GM11168 (cell line): ENCODE data around the gene BDP1.
"Not testable (repeated sequence)": the region's sequence is repeated elsewhere in the genome, so short reads cannot be mapped to it uniquely, and the experiment has no call there.

Experiments
- in situ Hi-C: fragments of 300-500 bp; cut with MboI; formaldehyde crosslinking; loops from one replicate; pipeline ENCODE4 v1.12.0; 2022; ENCODE audit warnings: low sequenced_read_pairs; ENCODE audit not compliant: unreplicated experiment

Gene BDP1

DNA sequence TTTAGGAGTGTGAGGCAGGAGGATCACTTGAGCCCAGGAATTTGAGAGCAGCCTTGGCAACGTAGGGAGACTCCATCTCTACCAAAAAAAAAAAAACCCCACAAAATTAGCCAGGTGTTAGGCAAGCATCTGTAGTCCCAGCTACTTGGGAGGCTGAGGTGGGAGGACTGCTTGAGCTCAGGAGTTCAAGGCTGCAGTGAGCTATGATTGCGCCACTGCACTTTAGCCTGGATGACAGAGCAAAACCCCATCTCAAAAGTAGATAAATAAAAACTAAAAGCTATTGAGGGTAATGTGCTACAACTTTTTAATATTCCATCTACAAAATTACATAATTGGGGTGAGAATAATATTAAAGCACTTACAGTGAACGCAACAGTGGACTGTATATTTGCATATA, 5.9 kb downstream of the BDP1 start:
- in situ Hi-C loops = no loop called here

DNA sequence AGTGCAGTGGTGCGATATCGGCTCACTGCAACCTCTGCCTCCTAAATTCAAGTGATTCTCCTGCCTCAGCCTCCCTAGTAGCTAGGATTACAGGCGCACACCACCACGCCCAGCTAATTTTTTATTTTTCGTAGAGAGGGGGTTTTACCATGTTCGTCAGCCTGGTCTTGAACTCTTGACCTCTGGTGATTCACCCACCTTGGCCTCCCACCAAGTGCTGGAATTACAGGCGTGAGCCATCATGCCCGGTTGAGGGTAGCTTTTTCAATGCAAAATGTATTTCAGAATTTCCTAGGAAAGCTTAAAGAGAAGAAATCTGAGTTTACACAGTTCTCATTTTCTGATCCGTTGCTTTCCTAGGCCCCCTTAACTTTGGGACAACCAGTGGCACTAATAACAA, 15.7 kb downstream of the BDP1 start:
- in situ Hi-C loops = no loop called here

DNA sequence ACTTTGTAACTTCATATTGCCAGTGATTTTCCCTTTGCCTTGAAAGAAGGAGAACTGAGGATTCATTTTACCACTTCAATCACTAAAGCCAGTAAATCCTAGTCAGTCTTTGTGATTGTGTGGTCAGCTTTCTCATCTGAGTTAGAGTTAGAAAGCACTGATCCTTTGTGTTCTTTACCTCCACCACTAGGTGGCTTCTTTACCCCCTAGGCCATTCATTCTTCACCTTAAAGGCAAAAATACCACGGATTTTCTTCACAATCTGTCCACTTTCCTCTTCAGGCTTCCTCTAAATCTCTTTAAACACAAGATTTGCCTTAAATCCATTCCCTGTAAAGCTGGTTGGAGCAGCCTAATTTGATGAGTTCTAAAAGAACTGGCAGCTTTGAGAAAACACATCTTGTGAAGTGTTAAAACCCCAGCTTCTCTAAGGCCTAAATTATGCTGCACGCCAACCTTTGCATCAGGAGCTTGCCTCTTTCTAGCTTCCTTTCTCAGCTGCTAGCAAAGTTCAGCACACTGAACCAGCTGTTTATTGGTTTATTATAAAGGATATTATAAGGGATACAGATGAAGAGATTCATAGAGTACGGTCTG, 20.4 kb downstream of the BDP1 start:
- in situ Hi-C loops = no loop called here

DNA sequence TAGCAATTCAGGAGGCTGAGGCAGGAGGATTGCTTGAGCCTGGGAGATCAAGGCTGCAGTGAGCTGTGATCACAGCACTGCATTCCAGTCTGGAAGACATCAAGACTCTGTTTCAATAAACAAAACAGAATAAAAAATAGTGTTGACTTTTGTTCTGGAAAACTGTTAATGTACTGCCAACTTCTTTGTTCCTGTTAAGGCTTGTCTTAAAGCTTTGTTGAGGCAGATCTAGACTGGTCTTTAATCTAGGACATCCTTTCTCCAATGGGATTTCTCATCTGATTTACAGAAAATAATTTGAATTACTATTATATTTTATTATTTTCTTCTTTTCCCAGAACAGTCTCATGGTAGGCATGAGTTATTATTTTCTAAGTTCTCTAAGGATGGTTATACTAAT, 26.0 kb downstream of the BDP1 start:
- in situ Hi-C loops = no loop called here

DNA sequence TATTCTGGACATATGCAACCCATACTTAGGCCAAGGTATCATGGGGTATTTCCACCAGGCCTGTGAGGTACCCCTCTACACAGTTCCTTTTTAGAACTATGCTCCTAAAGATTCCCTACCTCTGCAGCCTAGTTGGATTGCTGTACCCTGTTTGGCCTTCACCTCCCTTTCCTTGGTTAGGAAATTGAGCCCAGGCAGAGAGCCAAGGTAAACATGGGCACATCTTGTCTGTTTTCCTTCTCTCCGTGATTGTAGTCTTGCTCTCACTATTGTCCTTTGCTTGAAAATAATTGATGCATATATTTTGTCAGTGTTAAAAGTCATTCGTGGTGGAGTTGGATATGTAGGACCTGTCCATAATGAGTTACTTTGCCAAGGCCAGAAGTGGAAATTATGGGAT, 26.7 kb downstream of the BDP1 start:
- in situ Hi-C loops = no loop called here

DNA sequence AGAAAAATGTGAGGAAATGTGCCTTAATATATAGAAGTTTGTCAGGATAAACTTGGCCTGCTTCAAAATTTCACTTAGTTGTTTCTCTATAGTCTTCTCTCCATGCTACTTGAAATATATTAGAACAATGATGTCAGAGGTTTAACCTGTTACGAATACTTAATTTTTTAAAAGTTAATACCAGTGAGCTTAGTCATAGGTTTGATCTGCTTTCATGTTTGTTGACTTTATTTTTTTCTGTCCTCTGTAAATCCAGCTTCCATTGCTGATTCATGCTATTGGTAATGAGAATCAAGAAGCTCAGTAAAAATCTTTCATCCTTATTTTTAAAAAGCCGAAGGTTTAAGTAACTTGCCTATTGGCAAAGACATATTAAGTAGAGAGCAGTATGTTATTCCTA, 27.9 kb downstream of the BDP1 start:
- in situ Hi-C loops = no loop called here

DNA sequence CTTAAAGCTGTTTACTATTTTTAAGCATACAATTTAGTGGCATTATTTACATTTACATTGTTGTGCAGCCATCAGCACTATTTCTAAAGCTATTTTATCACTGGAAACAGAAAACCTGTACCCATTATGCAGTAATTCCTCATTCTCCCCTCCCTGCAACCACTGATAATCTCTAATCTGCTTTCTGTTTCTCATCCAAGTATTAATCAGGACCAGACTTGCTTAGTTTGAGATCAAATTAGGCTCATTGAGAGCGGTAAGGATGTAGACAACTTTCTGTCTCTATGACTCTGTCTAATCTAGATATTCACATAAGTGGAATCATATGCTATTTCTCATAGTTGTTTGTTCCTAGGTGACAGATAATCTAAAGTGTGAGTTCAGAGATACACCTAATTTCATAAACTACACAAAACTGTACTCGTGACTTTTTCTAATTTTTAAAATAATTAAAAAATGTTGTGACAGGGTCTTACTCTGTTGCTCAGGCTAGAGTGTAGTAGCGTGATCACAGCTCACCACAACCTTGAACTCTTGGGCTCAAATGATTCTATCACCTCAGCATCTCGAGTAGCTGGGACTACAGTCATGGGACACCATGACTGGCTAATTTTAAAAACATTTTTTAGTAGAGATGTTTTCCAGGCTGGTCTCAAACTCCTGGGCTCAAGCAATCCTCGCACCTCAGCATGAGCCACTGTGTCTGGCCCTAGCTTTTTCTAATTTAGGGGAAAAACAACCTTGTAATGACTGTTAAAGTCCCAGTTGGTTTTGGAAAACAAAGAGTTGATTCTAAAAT, 37.6 kb downstream of the BDP1 start:
- in situ Hi-C loops = no loop called here

DNA sequence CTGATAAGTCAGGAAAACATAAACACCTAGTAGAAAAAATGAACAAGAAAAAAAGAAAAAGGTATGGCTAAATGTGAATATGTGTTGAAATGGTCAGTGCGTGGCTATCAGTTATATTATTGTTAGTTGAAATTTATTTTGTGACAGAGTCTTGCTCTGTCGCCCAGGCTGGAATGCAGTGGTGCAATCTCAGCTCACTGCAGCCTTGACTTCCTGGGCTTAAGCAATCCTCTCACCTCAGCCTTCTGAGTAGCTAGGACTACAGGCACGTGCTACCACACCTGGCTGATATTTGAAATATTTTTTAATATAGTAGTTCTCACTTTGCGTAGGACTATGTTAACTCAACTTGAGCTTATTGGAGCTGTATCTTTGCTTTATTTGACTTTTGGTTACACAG, 38.8 kb downstream of the BDP1 start:
- in situ Hi-C loops = not testable (repeated sequence)

DNA sequence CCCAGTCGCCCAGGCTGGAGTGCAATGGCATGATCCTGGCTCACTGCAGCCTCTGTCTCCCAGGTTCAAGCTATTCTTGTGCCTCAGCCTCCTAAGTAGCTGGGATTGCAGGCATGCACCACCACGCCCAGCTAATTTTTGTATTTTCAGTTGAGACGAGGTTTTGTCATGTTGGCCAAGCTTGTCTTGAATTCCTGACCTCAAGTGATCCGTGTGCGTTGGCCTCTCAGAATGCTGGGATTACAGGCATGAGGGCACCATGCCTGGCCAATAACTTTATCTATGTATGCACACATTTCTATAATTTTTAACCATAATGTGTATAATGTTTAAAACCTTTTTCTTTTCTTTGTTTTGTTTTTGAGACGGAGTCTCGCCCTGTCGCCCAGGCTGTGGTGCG, 43.3 kb downstream of the BDP1 start:
- in situ Hi-C loops = not testable (repeated sequence)

DNA sequence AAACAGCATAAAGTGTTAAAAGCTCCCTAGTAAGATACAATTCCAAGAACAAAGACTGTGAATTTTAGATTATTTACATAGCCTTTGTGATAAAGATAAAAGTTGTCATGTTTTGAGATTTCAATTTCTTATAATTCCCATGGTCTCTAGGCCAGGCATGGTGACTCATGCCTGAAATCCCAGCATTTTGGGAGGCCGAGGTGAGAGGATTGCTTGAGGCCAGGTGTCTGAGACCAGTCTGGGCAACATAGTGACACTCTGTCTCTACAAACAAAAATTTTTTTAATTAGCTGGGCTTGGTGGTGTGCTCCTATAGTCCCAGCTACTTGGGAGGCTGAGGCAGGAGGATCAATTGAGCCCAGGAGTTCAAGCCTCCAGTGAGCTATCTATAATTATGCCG, 48.1 kb downstream of the BDP1 start:
- in situ Hi-C loops = no loop called here

DNA sequence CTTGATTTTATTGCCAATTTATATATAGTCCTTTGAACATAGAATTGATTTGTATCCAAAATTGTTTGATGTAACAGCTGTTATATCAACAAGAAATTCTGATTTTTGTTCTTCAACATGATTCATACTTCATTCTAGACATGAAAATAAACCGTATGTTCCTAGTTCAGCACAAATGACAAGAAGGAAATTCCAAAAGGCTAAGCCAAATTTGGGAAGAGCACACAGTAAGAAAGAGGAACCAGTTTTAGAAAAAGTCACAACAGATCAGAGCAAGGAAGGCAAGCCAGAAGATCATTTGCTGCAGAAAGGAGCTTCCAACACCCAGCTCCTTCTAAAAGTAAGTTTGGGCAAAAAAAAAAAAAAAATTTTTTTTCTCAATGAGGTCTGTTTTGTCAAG, 66.7 kb downstream of the BDP1 start:
- in situ Hi-C loops = no loop called here

DNA sequence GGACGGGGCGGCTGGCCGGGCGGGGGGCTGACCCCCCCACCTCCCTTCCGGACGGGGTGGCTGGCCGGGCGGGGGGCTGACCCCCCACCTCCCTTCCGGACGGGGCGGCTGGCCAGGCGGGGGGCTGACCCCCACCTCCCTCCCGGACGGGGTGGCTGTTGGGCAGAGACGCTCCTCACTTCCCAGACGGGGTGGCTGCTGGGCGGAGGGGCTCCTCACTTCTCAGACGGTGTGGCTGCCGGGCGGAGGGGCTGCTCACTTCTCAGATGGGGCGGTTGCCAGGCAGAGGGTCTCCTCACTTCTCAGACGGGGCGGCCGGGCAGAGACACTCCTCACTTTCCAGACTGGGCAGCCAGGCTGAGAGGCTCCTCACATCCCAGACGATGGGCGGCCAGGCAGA, 70.2 kb downstream of the BDP1 start:
- in situ Hi-C loops = not testable (repeated sequence)

DNA sequence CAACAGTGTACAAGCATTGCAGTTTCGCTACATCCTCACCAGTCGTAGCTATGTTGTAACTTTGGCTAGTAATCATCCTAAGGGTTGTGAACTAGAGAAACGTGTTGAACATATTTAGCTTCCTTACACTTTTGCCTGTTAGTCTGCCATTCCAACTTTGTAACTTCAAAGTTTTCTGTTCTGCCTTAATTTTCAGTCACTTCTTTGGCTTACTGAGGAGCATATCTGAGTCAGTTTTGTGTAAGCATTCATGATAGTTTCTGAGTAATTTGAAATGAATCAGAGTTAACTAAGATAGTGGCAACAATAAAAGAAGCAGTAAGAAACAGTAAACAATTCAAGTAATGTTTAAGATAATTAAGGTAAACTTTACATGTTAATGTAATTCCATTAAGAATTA, 72.8 kb downstream of the BDP1 start:
- in situ Hi-C loops = no loop called here

DNA sequence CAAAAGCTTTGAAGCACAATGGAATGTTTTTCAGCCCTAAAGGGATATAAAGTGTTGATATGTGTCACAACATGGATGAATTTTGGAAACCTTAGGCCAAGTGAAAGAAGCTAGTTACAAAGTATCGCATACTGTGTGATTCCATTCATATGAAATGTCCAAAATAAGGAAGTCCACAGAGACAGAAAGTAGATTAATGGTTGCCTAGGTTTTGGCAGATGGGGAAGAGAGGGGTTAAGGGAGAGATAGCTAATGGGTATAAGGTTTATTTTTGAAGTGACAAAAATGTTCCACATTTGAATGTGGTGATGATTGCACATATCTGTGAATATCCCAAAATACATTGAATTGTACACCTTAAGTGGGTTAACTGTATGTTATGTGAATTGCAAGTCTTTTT, 74.2 kb downstream of the BDP1 start:
- in situ Hi-C loops = no loop called here

DNA sequence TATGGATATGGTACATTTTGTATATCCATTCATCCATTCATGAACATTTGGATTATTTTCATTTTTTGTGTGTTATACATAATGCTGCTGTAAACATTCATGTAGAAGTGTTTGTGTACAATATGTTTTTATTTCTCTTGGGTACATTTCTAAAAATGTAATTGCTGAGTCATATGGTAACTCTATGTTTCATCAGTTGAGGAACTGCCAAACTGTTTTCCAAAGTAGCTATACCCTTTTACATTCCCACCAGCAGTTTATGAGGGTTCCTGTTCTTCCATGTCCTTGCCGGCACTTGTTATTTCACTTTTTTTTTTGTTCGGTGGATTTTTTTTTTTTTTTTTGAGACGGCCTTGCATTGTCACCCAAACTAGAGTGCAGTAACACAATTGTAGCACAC, 77.7 kb downstream of the BDP1 start:
- in situ Hi-C loops = no loop called here

DNA sequence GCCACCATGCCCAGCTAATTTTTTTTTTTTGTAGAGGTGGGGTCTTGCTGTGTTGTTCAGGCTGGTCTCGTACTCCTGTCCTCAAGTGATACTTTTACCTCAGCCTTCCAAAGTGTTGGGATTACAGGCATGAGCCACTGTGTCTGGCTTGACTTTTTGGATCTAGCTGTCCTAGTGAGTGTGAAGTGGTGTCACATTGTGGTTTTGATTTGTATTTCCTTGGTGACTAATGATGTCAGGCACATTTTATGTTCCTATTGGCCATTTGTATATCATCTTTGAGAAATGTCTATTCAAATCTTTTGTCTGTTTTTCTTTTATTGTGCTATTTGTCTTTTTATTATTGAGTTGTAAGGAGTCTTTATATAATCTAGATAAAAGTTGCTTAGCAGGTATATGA, 78.2 kb downstream of the BDP1 start:
- in situ Hi-C loops = no loop called here

DNA sequence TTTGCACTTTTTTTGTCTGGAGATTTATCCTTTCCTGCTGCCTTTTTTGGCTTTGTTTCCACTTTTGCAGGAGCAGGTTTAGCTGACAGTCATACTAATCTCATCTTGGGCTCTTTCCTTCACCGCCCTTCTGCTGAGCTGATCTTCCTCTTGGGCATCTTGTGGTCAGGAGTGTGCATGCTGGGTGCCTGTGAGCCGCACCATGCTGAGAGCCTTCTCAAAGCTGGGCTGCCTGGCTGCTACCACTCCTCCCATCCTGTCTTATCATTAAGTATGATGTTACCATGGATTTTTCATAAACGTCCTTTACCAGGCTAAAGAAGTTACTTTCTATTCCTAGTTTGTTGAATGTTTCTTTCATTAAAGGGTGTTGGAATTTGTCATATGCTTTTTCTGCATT, 82.2 kb downstream of the BDP1 start:
- in situ Hi-C loops = no loop called here

DNA sequence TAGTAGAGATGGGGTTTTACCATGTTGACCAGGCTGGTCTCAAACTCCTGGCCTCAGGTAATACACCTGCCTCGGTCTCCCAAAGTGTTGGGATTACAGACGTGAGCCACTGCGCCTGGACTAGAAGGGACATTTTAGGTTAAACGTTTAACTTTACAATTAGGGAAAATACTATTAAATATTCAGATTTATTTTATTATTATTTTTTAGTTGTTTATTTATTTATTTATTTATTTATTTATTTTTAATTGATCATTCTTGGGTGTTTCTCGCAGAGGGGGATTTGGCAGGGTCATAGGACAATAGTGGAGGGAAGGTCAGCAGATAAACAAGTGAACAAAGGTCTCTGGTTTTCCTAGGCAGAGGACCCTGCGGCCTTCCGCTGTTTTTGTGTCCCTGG, 95.4 kb downstream of the BDP1 start:
- in situ Hi-C loops = not testable (repeated sequence)

DNA sequence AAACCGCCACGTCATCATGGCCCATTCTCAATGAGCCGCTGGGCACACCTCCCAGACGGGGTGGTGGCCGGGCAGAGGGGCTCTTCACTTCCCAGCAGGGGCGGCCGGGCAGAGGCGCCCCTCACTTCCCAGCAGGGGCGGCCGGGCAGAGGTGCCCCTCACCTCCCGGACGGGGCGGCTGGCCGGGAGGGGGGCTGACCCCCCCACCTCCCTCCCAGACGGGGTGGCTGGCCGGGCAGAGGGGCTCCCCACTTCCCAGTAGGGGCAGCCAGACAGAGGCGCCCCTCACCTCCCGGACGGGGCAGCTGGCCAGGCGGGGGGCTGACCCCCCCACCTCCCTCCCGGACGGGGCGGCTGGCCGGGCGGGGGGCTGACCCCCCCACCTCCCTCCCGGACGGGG, 96.1 kb downstream of the BDP1 start:
- in situ Hi-C loops = not testable (repeated sequence)

DNA sequence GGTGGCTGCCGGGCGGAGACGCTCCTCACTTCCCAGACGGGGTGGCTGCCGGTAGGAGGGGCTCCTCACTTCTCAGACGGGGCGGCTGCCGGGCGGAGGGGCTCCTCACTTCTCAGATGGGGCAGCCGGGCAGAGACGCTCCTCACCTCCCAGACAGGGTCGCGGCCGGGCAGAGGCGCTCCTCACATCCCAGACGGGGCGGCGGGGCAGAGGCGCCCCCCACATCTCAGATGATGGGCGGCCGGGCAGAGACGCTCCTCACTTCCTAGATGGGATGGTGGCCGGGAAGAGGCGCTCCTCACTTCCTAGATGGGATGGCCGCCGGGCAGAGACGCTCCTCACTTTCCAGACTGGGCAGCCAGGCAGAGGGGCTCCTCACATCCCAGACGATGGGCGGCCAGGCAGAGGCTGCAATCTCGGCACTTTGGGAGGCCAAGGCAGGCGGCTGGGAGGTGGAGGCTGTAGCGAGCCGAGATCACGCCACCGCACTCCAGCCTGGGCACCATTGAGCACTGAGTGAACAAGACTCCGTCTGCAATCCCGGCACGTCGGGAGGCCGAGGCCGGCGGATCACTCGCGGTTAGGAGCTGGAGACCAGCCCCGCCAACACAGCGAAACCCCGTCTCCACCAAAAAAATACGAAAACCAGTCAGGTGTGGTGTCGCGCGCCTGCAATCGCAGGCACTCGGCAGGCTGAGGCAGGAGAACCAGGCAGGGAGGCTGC, 96.7 kb downstream of the BDP1 start:
- in situ Hi-C loops = not testable (repeated sequence)

DNA sequence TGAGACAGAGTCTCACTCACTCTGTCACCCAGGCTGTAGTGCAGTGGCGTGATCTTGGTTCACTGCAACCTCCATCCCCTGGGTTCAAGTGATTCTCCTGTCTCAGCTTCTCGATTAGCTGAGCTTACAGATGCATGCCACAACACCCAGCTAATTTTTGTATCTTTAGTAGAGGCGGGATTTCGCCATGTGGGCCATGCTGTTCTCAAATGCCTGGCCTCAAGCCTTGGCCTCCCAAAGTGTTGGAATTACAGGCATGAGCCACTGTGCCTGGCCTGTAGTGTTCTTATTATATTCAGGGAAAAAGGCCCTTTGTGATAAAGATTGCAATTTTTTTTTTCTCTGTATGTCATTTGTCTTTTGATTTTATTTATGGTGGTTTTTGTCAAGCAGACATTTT, 107.7 kb downstream of the BDP1 start:
- in situ Hi-C loops = no loop called here

DNA sequence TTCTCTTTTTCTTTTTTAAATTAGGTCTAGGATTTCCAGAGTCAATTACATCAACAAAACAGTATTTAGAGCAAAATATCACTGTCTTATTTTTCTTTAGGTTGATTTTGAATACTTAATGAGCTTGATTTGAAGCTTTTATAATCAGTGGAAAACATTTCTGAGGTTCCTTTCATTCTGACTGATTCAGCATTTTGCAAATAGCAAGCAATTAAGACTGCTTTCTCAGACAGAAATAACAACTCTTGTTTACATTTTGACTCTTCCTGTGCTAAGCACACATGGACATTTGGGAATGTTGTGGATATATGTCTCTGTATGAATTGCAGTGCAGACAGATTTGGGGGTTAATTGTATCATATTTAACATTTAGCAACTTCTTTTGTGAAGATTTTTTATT, 109.4 kb downstream of the BDP1 start:
- in situ Hi-C loops = no loop called here
